Placental pericyte (primary cell): ENCODE measurements around the gene SV2A. TPM values are rescaled to one million over a fixed set of nuclear protein-coding genes. Genes with fewer than 3 reads are reported as not detected.

Experiments
- total RNA-seq: library from RNA; depleted of rRNA; stranded (reverse); fragments of >200 nt; gene quantifications from 2 replicates; pipeline ENCODE4 v1.2.3, GENCODE V29; 2012

The SV2A gene
- 7.9 and 33.5 TPM in 2 replicates for total RNA-seq

GRCh38 chr1:149917571-149918144 lies at the start of gene SV2A:
Gene SV2A, minus strand, starts transcription at chr1:149917844. Its CDS starts 4,004 bp downstream, at chr1:149913840.

GRCh38 chr1:149936170-149936991 lies 18.7 kb upstream of the SV2A start, which contains the start of gene MTMR11:
Gene MTMR11, minus strand, starts transcription at chr1:149936879. Its CDS starts 232 bp downstream, at chr1:149936647.

GRCh38 chr1:149927563-149928400 lies 10.1 kb upstream of the SV2A start, which contains the start of gene SF3B4:
Gene SF3B4, minus strand, starts transcription at chr1:149927803. Its CDS starts 44 bp downstream, at chr1:149927759.

GRCh38 chr1:149899460-149900284 lies 18.0 kb downstream of the SV2A start, which contains the start of gene BOLA1:
Gene BOLA1, plus strand, starts transcription at chr1:149899568. Its CDS starts 492 bp downstream, at chr1:149900060.

Other genes starting within 250 kb of the SV2A start
- not detected in 2 replicates for gene FCGR1A, start 135.2 kb downstream of the SV2A start, total RNA-seq
- gene BOLA1, start 18.3 kb downstream of the SV2A start, total RNA-seq = 4.2 and 6.6 TPM in 2 replicates
- gene SF3B4, start 10.0 kb upstream of the SV2A start, total RNA-seq = 15.1 and 21.0 TPM in 2 replicates
- gene MTMR11, start 19.0 kb upstream of the SV2A start, total RNA-seq = 2.6 and 8.3 TPM in 2 replicates
- gene OTUD7B, start 92.9 kb upstream of the SV2A start, total RNA-seq = 20.1 and 23.5 TPM in 2 replicates
- gene VPS45, start 149.9 kb upstream of the SV2A start, total RNA-seq = 19.0 and 50.8 TPM in 2 replicates
- 46.2 and 78.3 TPM in 2 replicates for gene PLEKHO1, start 232.1 kb upstream of the SV2A start, total RNA-seq